Pancreas (tissue), 10 donors: Measurements from ENCODE around the gene SORBS2. TPM values are rescaled to one million over a fixed set of nuclear protein-coding genes. Genes with fewer than 3 reads are reported as not detected.

Experiments used
- ATAC-seq, 4 donors: fragments of 200-7000 bp; cut with Tn5 transposase; one replicate each; pipeline versions ENCODE4 v1.8.0 to v1.9.1; 2020; ENCODE audit warnings: mild to moderate bottlenecking in 4 of 4, moderate library complexity in 4 of 4
- DNase-seq, 6 donors: peaks; one replicate each; pipeline ENCODE4 v3.0.0-alpha.2; 2020
- FAIRE-seq: peaks from 2 replicates; lab custom pipeline; 2012; peaks lifted over from hg19 to GRCh38; lab: Jason Lieb, UNC
- H3K27ac ChIP-seq, 4 donors: fragments of 200-600 bp; sonication (generic); 1 replicate in 3 of 4; 2 replicates in 1 of 4; pipeline versions ENCODE4 v1.5.0 to v1.8.0; 2020
- H3K27me3 ChIP-seq, 4 donors: fragments of 200-600 bp; one replicate each; pipeline ENCODE4 v1.8.0; 2021
- H3K36me3 ChIP-seq, 3 donors: fragments of 200-600 bp; sonication (generic) in 1 of 3; one replicate each; pipeline versions ENCODE4 v1.5.0 to v1.8.0; 2020 to 2021
- H3K4me1 ChIP-seq, 3 donors: fragments of 200-600 bp; one replicate each; pipeline ENCODE4 v1.8.0; 2021
- H3K4me3 ChIP-seq, 4 donors: fragments of 200-600 bp; sonication (generic) in 2 of 4; one replicate each; pipeline versions ENCODE4 v1.5.0 to v1.8.0; 2020 to 2021
- H3K9me3 ChIP-seq, 4 donors: fragments of 200-600 bp; one replicate each; pipeline ENCODE4 v1.8.0; 2021
- WGBS, 2 donors: extraction: QIAGEN DNeasy Blood & Tissue Kit; methylation state at CpG; one replicate each; pipeline ENCODE4 v1.1.7; 2013; 5-methylcytosine and 5-hydroxymethylcytosine counted together
- intact Hi-C, 3 donors: fragments of 100-400 bp; cut with DNase I; formaldehyde crosslinking; loops; one replicate each; pipeline versions ENCODE4 v1.11.1 to v1.14.2; 2022
- polyA plus RNA-seq, 2 donors: library from polyadenylated mRNA; stranded (reverse); fragments of 200-250 nt; gene quantifications; one replicate each; pipeline ENCODE4 v1.2.3, GENCODE V29; 2013
- total RNA-seq, 6 donors: library from RNA; stranded (reverse); fragmentation: NEBNext Ultra II Directional in 4 of 6; extraction: Animal tissue kit (Norgen Biotek cat#: 25700) in 4 of 6; gene quantifications; one replicate each; pipeline versions ENCODE4 v1.2.1 to v1.2.4, GENCODE V29; 2021 to 2023
- TF ChIP-seq, protein P1 (sequence below), 4 donors: fragments of 200-600 bp; sonication (generic) in 3 of 4; IDR thresholded peaks; one replicate each; pipeline versions ENCODE4 v1.5.0 to v1.8.0; 2021; ENCODE audit warnings: antibody characterized with exemption in 4 of 4
- donor health status: healthy with polysubstance abuse.
- donor health status: DM: no; HTN: no; CAD: no; lungs with moderate emphysema.
- donor health status: DM: no; HTN: no; CAD: no.
- donor health status: control.
- donor health status: control.
- donor health status: Bipolar disorder and iron deficiency.
- donor health status: DM: yes; HTN: yes; CAD: no.
- donor health status: DM: no; HTN: no; CAD: no.
- donor health status: DM: no; HTN: no; CAD: no.
- donor health status: DM: yes; HTN: yes; CAD: no.

The SORBS2 gene
- total and polyA plus RNA-seq, 8 donors, result 61.7 to 245 (median 140) TPM

DNA sequence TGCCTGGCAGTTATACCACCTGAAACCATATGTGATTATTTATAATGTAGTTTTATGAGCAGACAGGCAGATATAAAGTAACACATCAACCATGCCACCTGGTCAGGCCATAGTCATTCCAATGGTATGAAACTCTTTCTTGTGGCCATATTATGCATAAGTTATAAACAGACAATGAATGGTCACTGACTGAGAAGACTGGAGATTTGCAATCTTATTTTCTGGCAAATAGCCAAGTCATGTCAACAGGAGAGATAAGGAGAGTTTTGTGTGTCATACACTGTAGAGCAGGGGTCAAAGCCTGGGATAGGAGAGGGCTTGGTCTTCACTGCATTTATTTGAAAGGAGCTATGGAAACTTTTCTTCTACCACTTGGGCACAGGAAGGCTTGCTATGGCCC lies 29.5 kb downstream of the SORBS2 start:
- ATAC-seq (peak in 2 of 4 donors; percentile 33), FAIRE-seq (no peak), DNase-seq (no peak)
- H3K36me3 ChIP-seq, result no peaks in the 10 kb centered on the region
- no peaks in the 10 kb centered on the region for H3K27me3 ChIP-seq
- TF ChIP-seq, protein P1, sequence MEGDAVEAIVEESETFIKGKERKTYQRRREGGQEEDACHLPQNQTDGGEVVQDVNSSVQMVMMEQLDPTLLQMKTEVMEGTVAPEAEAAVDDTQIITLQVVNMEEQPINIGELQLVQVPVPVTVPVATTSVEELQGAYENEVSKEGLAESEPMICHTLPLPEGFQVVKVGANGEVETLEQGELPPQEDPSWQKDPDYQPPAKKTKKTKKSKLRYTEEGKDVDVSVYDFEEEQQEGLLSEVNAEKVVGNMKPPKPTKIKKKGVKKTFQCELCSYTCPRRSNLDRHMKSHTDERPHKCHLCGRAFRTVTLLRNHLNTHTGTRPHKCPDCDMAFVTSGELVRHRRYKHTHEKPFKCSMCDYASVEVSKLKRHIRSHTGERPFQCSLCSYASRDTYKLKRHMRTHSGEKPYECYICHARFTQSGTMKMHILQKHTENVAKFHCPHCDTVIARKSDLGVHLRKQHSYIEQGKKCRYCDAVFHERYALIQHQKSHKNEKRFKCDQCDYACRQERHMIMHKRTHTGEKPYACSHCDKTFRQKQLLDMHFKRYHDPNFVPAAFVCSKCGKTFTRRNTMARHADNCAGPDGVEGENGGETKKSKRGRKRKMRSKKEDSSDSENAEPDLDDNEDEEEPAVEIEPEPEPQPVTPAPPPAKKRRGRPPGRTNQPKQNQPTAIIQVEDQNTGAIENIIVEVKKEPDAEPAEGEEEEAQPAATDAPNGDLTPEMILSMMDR (IDR thresholded peaks at IDR 0.05), result no peak
- intact Hi-C loops, result no loop called here
- peak overlapping the region in 1 of 4 donors; percentile 11 for H3K27ac ChIP-seq
- H3K4me1 ChIP-seq, result peaks cover 12 to 27% (median 15%) of the 10 kb centered on the region in 3 donors
- no peaks in the 10 kb centered on the region for H3K9me3 ChIP-seq
- H3K4me3 ChIP-seq, result no peak overlapping the region

DNA sequence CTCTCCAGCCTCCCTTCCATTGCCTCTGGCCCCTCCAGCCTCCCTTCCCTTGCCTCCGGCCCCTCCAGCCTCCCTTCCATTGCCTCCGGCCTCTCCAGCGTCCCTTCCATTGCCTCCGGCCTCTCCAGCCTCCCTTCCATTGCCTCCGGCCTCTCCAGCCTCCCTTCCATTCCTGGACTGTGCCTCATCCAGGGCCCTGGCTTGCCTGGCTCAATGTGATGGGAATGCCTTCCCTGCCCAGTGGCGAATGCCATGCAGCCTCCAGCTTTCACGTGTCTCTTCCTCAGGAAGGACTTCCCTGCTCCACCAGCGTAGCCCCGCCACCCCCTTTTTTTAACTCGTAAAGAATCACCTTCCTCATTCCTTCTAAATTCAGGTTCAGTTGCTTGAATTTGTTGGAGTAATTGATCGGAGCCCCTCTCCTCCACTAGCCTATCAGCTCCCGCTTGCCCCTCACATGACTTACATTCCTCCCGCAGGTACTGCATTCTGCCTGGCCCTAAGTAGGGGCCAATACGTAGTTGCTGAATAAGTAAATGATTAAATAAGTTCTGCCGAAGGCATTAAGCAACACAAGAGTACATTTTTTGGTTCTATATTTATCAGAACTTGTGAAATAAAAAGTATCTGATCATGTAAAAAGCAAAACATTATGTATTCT lies 30.3 kb downstream of the SORBS2 start:
- ATAC-seq (no peak), DNase-seq (peak in 1 of 6 donors; percentile 55), FAIRE-seq (no peak)
- H3K36me3 ChIP-seq, result no peaks in the 10 kb centered on the region
- H3K27ac ChIP-seq, result peak overlapping the region in 1 of 4 donors; percentile 27
- H3K27me3 ChIP-seq, result no peaks in the 10 kb centered on the region
- TF ChIP-seq, protein P1 (IDR thresholded peaks at IDR 0.05), result no peak
- peaks cover 12 to 27% (median 15%) of the 10 kb centered on the region in 3 donors for H3K4me1 ChIP-seq
- no peak overlapping the region for H3K4me3 ChIP-seq
- no peaks in the 10 kb centered on the region for H3K9me3 ChIP-seq
- intact Hi-C loops, result no loop called here
- 76 to 80% methylated on average over 14 of the region's 15 CpGs for WGBS, 2 donors

DNA sequence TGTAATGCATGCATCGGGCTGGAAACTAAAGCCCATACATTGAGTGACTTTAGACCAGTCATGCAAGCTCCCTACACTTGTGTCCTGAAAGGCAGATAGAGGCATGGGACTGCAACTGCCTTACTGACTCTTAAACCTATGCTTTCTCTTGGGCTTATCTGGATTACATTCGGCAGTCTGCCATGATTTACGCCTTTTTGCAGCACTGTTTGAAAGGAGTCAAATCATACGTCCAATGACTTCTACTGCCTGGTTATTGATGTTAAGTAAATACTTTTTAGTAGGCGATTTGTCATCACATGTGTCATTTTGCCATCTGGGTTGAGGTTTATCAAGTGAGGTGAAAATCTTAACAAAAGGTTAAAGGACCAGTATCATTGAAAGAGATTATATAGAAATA lies 31.5 kb downstream of the SORBS2 start:
- Histone ChIP-seq H3K9me3 (no peaks in the 10 kb centered on the region), H3K27ac (no peak overlapping the region), H3K36me3 (no peaks in the 10 kb centered on the region), H3K4me3 (no peak overlapping the region), H3K27me3 (no peaks in the 10 kb centered on the region), H3K4me1 (peaks cover 21 to 28% (median 24%) of the 10 kb centered on the region in 3 donors)
- WGBS, 2 donors, result 42 to 45% methylated on average over 5 of the region's 5 CpGs
- TF ChIP-seq, protein P1 (IDR thresholded peaks at IDR 0.05), result no peak
- intact Hi-C loops, result no loop called here
- FAIRE-seq (no peak), ATAC-seq (peak; percentile 20 to 69 (median 41)), DNase-seq (peak in 1 of 6 donors; percentile 55)

DNA sequence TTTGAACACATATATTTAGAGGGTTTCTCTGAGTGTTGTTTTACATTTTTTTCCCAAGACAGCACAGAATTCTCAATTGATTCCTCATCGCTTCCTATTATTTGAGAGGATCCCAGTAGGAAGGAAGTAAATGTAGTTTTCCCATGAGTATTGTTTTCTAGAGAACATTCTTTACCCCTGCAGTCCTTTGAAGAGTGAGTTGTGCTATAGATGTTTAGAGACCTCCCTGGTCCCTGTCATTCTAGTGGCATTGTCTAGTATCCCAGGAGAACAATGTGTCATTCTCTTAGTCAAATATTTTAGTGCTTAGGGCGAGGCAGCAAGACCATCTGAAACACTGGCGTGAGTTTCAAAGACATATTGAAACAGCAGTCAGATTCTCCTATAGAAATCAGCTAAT lies 32.5 kb downstream of the SORBS2 start:
- ATAC-seq (no peak), FAIRE-seq (no peak), DNase-seq (no peak)
- no peaks in the 10 kb centered on the region for H3K36me3 ChIP-seq
- no peaks in the 10 kb centered on the region for H3K27me3 ChIP-seq
- TF ChIP-seq, protein P1 (IDR thresholded peaks at IDR 0.05), result no peak
- 90 to 91% methylated on average over 3 of the region's 3 CpGs for WGBS, 2 donors
- no peak overlapping the region for H3K4me3 ChIP-seq
- peaks cover 21 to 24% (median 24%) of the 10 kb centered on the region in 3 donors for H3K4me1 ChIP-seq
- no peaks in the 10 kb centered on the region for H3K9me3 ChIP-seq
- intact Hi-C loops, result no loop called here
- no peak overlapping the region for H3K27ac ChIP-seq

DNA sequence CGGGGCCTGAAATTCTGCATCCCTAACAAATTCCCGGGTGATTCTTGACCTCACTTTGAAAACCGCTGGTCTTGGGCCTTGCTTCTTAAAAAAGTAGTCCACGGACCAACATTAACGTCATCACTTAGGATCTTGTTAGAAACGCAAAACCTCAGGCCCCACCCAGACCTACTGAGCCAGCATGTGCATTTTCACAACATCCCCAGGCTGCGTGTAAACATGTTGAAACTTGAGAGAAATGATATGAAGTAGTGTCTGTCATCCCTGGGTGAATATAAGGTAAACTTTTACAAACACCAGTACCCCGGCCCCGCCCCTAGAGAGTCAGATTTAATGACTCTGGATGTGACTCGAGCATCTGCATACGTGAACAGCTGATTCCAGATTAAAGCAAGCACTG lies 33.7 kb downstream of the SORBS2 start:
- Histone ChIP-seq H3K4me3 (no peak overlapping the region), H3K4me1 (peaks cover 15 to 30% (median 22%) of the 10 kb centered on the region in 3 donors), H3K27ac (no peak overlapping the region), H3K9me3 (no peaks in the 10 kb centered on the region), H3K36me3 (no peaks in the 10 kb centered on the region), H3K27me3 (no peaks in the 10 kb centered on the region)
- ATAC-seq (no peak), FAIRE-seq (no peak), DNase-seq (no peak)
- 78 to 82% methylated on average over 11 of the region's 11 CpGs for WGBS, 2 donors
- intact Hi-C loops, result no loop called here
- TF ChIP-seq, protein P1 (IDR thresholded peaks at IDR 0.05), result no peak
